GM19238 (cell line): ENCODE data around the gene SRGN.

Experiments used
- DNase-seq: peaks from one replicate; pipeline ENCODE4 v3.0.0; 2011; ENCODE audit warnings: low spot score; ENCODE audit not compliant: insufficient read length

Gene SRGN

GRCh38 chr10:69061305-69062161 is 26.4 kb upstream of the SRGN start:
- peak; percentile 33 for DNase-seq

- DNase-seq: no peak
Observed at GRCh38 chr10:69062901-69063300, 25.0 kb upstream of the SRGN start.

DNA sequence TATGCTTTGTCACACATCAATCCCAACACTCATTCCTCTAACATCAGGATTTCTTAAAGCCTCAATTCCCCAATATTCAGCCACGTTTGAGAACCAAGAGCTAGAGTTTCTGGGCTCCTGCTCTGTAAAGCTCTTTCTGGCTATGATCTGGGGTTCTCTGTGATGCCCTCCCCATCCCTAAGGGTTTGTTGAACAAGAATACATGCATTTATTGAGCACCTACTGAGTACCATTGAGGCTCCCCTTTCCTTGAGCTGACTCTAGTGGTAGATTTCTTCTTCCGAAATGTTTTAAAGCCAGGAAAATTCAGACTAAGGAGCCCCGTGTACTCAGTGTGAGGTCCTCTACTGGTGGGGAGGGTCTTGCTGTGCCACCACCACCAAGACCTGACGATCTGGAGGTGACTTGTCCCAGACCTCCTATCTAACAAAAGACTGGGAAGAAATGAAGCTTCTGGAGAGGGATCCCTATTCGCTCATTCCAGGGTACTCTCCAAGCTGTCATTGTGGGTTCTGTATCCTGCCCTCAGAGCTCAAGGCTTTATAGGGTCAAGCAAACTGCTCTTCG is 23.1 kb upstream of the SRGN start:
- DNase-seq: no peak

DNA sequence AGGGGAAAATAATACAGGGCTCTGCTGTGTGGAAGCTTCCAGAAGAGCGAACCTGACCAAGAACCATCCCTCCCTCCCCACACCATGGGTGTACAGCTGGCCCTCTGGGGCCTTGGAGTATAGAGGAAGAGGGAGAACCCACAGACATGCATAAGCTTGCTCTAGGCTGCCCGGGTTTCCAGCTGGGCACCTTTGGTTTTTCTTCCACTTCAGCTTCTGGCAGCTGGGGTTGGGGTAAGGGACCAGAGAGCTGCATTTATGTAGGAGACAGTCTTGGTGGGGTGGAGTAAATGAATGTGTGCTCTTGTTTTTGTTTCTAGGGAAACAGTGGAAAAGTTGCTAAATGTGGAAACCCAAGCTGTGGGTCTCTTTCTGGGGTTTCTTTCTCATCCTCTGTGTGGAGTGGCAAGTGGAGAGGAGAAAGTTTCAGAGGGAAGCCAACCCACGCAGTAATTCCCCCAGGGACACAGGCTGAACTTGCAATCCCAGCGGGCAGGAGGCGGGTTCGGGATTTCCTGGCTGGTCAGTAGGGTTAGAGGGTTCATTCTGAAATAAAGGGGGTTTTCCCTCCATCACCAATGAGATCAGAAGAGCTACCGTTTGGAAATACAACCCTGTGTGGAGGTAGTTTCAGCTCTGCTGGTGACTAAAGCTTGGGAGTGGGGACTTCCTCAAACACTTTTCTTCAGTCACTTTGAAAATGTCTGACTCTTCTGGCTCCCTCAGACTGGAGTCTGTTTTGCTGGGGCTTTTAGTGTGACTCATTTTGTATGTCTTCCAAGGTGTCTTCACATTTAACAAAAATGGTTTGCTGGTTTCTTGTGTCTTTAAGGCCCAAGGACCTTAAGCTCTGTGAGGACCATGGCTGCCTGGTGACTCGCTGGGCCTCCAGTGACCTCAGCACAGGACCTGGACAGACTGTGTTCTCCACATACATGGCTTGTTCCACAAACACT is 22.2 kb upstream of the SRGN start:
- DNase-seq: peak; percentile 36

GRCh38 chr10:69067189-69067588 is 20.7 kb upstream of the SRGN start:
- DNase-seq: no peak

DNA sequence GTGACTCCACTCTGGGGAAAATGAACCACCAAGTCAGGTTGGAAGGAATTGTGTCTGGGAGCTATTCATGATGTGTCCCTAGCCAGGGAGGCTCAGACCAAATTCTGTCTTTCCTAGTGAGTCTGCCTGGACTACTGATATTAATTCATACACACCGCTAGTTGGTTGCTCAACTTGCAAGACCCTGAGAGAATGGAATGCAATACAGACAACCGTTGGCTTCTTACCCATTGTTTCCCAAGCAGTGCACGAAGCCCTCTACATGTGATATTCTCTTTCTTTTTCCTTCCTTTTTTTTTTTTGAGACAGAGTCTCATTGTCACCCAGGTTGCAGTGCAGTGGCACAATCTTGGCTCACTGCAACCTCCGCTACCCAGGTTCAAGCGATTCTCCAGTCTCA is 19.4 kb upstream of the SRGN start:
- DNase-seq: no peak

DNA sequence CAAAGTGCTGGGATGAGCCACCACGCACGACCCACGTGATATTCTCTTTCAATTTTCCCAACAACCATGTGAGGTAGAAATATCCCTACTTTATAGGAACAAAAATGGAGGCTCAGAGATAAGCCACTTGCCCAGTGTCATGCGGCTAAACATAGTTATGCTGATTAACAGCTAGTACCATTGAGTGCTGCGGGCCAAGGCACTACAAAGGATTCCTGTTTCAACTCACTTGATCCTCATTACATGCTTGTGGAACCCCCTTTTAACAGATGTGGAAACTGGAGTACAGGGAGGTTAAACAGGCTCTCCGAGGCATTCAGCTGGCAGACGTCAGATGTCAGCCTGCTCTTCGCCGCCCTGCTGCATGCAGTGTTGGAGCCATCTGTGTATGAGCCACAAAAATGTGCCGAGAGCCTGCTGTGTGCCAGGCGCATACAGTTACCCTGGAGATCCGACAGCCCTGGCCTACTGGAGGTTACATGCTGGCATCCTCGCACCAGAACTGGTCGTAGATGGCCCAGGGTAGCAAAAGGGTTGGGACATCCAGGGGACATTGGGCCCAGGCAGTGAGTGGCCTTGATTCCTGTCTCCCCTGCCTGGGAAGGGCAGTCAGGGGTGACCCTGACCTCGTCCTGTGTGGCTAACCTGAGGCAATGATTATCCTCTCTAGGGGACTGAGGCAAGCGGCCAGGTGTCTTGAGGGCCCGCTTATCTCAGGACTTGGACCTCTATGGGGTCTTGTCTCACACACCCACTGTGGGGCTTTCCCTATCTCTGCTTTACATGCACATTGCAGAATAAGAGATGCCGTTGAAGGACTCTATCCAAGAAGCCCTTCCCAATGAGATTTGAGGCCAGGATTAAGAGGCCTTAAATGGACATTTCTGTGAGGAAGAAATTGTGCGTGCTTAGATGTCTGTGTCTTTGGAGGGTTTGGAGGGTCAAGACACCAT is 18.5 kb upstream of the SRGN start:
- no peak for DNase-seq

- DNase-seq: no peak
Observed at GRCh38 chr10:69070951-69071350, 17.0 kb upstream of the SRGN start.

GRCh38 chr10:69071610-69072009 is 16.3 kb upstream of the SRGN start:
- DNase-seq: no peak

DNA sequence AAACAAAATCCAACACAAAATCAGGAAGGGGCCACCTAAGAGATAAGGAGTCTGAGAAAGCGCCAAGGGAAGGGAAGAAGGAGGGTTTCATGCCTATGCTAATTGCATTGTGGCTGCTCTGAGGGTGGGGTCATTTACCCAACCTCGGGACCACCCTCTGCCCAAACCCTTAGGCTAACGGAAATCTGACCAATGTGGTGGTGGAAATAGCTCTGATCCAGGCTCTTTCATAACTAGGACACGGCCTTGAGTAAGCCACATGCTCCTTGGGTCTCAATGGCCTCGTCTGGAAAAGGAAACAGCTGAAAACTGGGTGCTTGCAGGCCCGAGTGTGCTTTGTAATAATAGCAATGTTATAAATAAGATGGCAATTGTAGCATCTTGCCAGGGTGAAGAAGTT is 14.9 kb upstream of the SRGN start:
- no peak for DNase-seq

- no peak for DNase-seq
Observed at GRCh38 chr10:69073736-69074364, 14.1 kb upstream of the SRGN start.

GRCh38 chr10:69074532-69074931 is 13.4 kb upstream of the SRGN start:
- no peak for DNase-seq

- no peak for DNase-seq
Observed at GRCh38 chr10:69075431-69075830, 12.5 kb upstream of the SRGN start.

DNA sequence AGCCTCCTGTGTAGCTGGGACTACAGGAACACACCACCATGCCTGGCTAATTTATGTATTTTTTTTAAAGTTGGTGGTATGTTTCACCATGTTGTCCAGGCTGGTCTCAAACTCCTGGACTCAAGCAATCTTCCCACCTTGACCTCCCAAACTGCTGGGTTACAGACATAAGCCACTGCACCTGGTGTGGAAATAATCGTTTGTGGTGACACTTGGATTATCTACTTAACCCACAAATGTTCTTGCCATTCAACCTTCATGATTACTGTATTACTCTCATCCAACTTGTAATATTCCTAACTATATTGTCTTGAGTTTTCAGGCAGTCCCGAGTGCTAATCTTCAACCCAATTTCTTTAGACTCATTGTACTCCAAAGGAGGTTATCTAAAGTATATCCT is 9.6 kb upstream of the SRGN start:
- no peak for DNase-seq

DNA sequence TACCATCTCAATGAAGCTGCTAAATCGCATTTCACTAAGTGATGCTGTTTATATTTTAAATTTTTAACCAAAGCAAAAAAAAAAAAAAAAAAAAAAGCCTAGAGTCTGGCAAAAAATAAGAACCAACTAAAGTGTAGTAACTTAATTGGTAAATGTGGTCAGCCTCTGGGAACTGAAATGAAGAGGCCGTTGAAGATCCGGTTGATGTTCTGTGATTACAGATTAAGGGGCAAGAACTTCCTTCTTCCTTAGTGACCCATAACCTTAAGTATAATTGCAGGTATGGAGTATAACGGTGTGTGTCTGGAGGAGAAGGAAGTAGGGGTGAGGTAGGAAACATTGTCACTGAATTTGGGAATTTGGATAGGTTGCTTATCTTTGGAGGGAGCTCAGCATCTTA is 7.7 kb upstream of the SRGN start:
- no peak for DNase-seq

- DNase-seq: no peak
Observed at GRCh38 chr10:69086001-69086509, 1.8 kb upstream of the SRGN start.

DNA sequence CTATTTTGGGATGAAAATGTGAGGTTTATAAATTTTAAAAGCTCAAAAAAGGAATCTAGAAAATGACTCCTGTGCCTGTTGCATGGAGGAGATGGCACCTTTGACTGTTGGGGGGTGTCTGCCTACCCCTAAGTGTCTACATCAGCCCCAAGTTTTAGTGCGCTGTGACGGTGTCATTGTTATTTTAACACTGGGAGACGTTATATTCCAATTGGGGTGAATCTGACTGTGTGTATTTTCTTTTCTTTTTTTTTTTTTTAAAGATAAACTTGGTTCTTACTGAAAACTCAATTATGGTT is 517 bp downstream of the SRGN start:
- no peak for DNase-seq

GRCh38 chr10:69088801-69089501 is 1.0 kb downstream of the SRGN start:
- DNase-seq: no peak

DNA sequence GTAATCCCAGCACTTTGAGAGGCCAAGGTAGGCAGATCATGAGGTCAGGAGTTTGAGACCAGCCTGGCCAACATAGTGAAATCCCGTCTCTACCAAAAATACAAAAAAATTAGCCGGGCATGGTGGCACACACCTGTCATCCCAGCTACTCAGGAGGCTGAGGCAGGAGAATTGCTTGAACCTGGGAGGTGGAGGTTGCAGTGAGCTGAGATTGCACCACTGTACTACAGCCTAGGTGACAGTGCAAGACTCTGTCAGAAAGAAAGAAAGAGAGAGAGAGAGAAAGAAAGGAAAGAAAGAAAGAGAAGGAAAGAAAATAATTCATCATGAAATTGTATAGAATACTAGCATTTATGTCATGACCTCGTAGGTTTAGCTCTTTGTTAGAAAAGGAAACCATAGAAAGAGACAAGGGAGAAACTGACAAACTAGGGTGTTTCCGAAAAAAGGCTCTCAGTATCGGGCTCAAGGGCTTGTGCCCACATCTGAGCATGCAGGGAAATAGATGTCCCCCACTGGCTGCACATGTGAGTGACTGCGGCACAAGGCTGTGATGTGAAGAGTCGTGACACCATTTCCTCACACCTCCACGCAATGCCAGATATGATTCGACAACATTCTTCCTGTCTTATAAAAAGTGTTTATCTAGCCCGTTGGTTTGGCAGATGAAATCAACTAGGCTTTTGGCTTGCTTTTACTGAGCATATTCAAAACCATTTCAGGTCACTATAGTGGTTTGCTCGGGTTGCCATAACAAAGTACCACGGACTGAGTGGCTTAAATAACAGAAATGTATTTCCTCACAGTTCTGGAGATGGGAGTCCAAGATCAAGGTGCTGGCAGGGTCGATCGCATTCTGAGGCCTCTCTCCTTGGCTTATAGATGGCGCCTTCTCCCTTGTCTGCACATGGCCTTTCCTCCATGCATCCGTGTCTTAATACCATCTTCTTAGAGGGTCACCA is 2.0 kb downstream of the SRGN start:
- no peak for DNase-seq
